HG03103 (cell line): Measurements from ENCODE around the gene KAT2B.
"Not testable (repeated sequence)": the region's sequence is repeated elsewhere in the genome, so short reads cannot be mapped to it uniquely, and the experiment has no call there.

Experiments used
- ATAC-seq: cut with Tn5 transposase; IDR thresholded peaks from one replicate; pipeline ENCODE4 v1.9.1; 2021; ENCODE audit warnings: low read depth; ENCODE audit not compliant: unreplicated experiment

Gene KAT2B

GRCh38 chr3:20039765-20040547 lies at the start of gene KAT2B:
KAT2B (plus strand) TSS chr3:20040446; CDS start chr3:20040478, 32 bp downstream.
- ATAC-seq = peak; percentile 43

- ATAC-seq = no peak
These were observed 45.5 kb upstream of the KAT2B start for GRCh38 chr3:19994796-19995195.

GRCh38 chr3:19997502-19997901 lies 42.7 kb upstream of the KAT2B start:
- ATAC-seq = no peak

- ATAC-seq = no peak
These were observed 38.3 kb upstream of the KAT2B start for GRCh38 chr3:20001932-20002331.

- no peak for ATAC-seq
These were observed 32.3 kb upstream of the KAT2B start for GRCh38 chr3:20007960-20008359.

- ATAC-seq = no peak
These were observed 31.6 kb upstream of the KAT2B start for GRCh38 chr3:20008646-20009045.

- ATAC-seq = no peak
These were observed 28.1 kb upstream of the KAT2B start, which contains the start of gene PP2D1 for GRCh38 chr3:20012164-20012563. PP2D1 (minus strand) TSS chr3:20012264; CDS start chr3:20012072, 192 bp downstream.

GRCh38 chr3:20013396-20013795 lies 26.9 kb upstream of the KAT2B start:
- no peak for ATAC-seq

GRCh38 chr3:20015525-20015924 lies 24.7 kb upstream of the KAT2B start:
- ATAC-seq = no peak

GRCh38 chr3:20016076-20016475 lies 24.2 kb upstream of the KAT2B start:
- not testable (repeated sequence) for ATAC-seq

GRCh38 chr3:20022954-20023622 lies 17.2 kb upstream of the KAT2B start:
- ATAC-seq = no peak

- ATAC-seq = no peak
These were observed 16.4 kb upstream of the KAT2B start for GRCh38 chr3:20023623-20024405.

GRCh38 chr3:20027136-20027535 lies 13.1 kb upstream of the KAT2B start:
- no peak for ATAC-seq

GRCh38 chr3:20028905-20029331 lies 11.3 kb upstream of the KAT2B start:
- no peak for ATAC-seq

- not testable (repeated sequence) for ATAC-seq
These were observed 8.3 kb upstream of the KAT2B start for GRCh38 chr3:20031939-20032338.

GRCh38 chr3:20035019-20035418 lies 5.2 kb upstream of the KAT2B start:
- ATAC-seq = no peak

GRCh38 chr3:20037255-20037996 lies 2.8 kb upstream of the KAT2B start:
- ATAC-seq = no peak

GRCh38 chr3:20038699-20039465 lies 1.4 kb upstream of the KAT2B start:
- ATAC-seq = no peak

GRCh38 chr3:20039466-20039764 lies 831 bp upstream of the KAT2B start:
- no peak for ATAC-seq
